Muscle layer of colon (tissue), 2 donors: ENCODE data around the gene ENTPD7.

Experiments
- H3K27ac ChIP-seq: one replicate; pipeline ENCODE4 v1.7.0; 2013; ENCODE audit warnings: low read depth, mild to moderate bottlenecking, low read length, moderate library complexity
- H3K27me3 ChIP-seq, 2 donors: one replicate each; pipeline ENCODE4 v1.7.0; 2013; ENCODE audit warnings: low read length in 2 of 2, mild to moderate bottlenecking in 2 of 2; ENCODE audit not compliant: insufficient read depth in 2 of 2, control insufficient read depth in 1 of 2
- H3K36me3 ChIP-seq: one replicate; pipeline ENCODE4 v1.7.0; 2013; ENCODE audit warnings: mild to moderate bottlenecking, low read length; ENCODE audit not compliant: insufficient read depth
- H3K4me1 ChIP-seq: one replicate; pipeline ENCODE4 v1.7.0; 2013; ENCODE audit warnings: mild to moderate bottlenecking, low read length; ENCODE audit not compliant: insufficient read depth
- H3K4me3 ChIP-seq, 2 donors: one replicate each; pipeline ENCODE4 v1.7.0; 2013; ENCODE audit warnings: low read length in 2 of 2, low read depth in 1 of 2, mild to moderate bottlenecking in 1 of 2, moderate library complexity in 1 of 2
- H3K9ac ChIP-seq: one replicate; pipeline ENCODE4 v1.7.0; 2013; ENCODE audit warnings: low read length
- H3K9me3 ChIP-seq: one replicate; pipeline ENCODE4 v1.7.0; 2013; ENCODE audit warnings: mild to moderate bottlenecking, low read length
- donor health status: abdominal sarcoma.
- donor health status: Adenocarcinoma of cecum.

Gene ENTPD7

GRCh38 chr10:99672884-99673283 is 13.6 kb downstream of the ENTPD7 start:
- no peak overlapping the region for H3K9ac ChIP-seq
- no peaks in the 10 kb centered on the region for H3K4me1 ChIP-seq
- no peaks in the 10 kb centered on the region for H3K36me3 ChIP-seq
- H3K27ac ChIP-seq, result no peak overlapping the region
- no peaks in the 10 kb centered on the region for H3K9me3 ChIP-seq
- H3K4me3 ChIP-seq, result no peak overlapping the region
- H3K27me3 ChIP-seq, result no peaks in the 10 kb centered on the region

- Histone ChIP-seq H3K9me3 (no peaks in the 10 kb centered on the region), H3K9ac (no peak overlapping the region), H3K36me3 (no peaks in the 10 kb centered on the region), H3K27me3 (no peaks in the 10 kb centered on the region), H3K4me3 (no peak overlapping the region), H3K4me1 (no peaks in the 10 kb centered on the region), H3K27ac (no peak overlapping the region)
Measured at GRCh38 chr10:99673492-99673891, 14.2 kb downstream of the ENTPD7 start.

- Histone ChIP-seq H3K27ac (no peak overlapping the region), H3K27me3 (no peaks in the 10 kb centered on the region), H3K36me3 (no peaks in the 10 kb centered on the region), H3K4me1 (no peaks in the 10 kb centered on the region), H3K4me3 (no peak overlapping the region), H3K9ac (no peak overlapping the region), H3K9me3 (no peaks in the 10 kb centered on the region)
Measured at GRCh38 chr10:99674762-99675161, 15.5 kb downstream of the ENTPD7 start.

GRCh38 chr10:99676426-99676825 is 17.1 kb downstream of the ENTPD7 start:
- Histone ChIP-seq H3K4me1 (no peaks in the 10 kb centered on the region), H3K27ac (no peak overlapping the region), H3K9me3 (no peaks in the 10 kb centered on the region), H3K9ac (no peak overlapping the region), H3K36me3 (peaks cover 6% of the 10 kb centered on the region), H3K4me3 (no peak overlapping the region), H3K27me3 (no peaks in the 10 kb centered on the region)

GRCh38 chr10:99676895-99677294 is 17.6 kb downstream of the ENTPD7 start:
- peaks cover 6% of the 10 kb centered on the region for H3K36me3 ChIP-seq
- H3K9ac ChIP-seq, result no peak overlapping the region
- no peak overlapping the region for H3K27ac ChIP-seq
- no peaks in the 10 kb centered on the region for H3K9me3 ChIP-seq
- no peak overlapping the region for H3K4me3 ChIP-seq
- no peaks in the 10 kb centered on the region for H3K4me1 ChIP-seq
- H3K27me3 ChIP-seq, result no peaks in the 10 kb centered on the region

- H3K36me3 ChIP-seq, result peaks cover 6% of the 10 kb centered on the region
- no peak overlapping the region for H3K27ac ChIP-seq
- H3K4me1 ChIP-seq, result no peaks in the 10 kb centered on the region
- no peak overlapping the region for H3K9ac ChIP-seq
- H3K9me3 ChIP-seq, result no peaks in the 10 kb centered on the region
- H3K4me3 ChIP-seq, result no peak overlapping the region
- H3K27me3 ChIP-seq, result no peaks in the 10 kb centered on the region
Measured at GRCh38 chr10:99678921-99679320, 19.6 kb downstream of the ENTPD7 start.

- Histone ChIP-seq H3K4me1 (no peaks in the 10 kb centered on the region), H3K9me3 (no peaks in the 10 kb centered on the region), H3K27ac (no peak overlapping the region), H3K27me3 (no peaks in the 10 kb centered on the region), H3K4me3 (no peak overlapping the region), H3K36me3 (peaks cover 6% of the 10 kb centered on the region), H3K9ac (no peak overlapping the region)
Measured at GRCh38 chr10:99681553-99681952, 22.2 kb downstream of the ENTPD7 start.

GRCh38 chr10:99682032-99682431 is 22.7 kb downstream of the ENTPD7 start:
- no peaks in the 10 kb centered on the region for H3K4me1 ChIP-seq
- H3K9ac ChIP-seq, result no peak overlapping the region
- no peaks in the 10 kb centered on the region for H3K27me3 ChIP-seq
- no peaks in the 10 kb centered on the region for H3K9me3 ChIP-seq
- peaks cover 6% of the 10 kb centered on the region for H3K36me3 ChIP-seq
- no peak overlapping the region for H3K4me3 ChIP-seq
- no peak overlapping the region for H3K27ac ChIP-seq

GRCh38 chr10:99682752-99683151 is 23.4 kb downstream of the ENTPD7 start:
- H3K4me1 ChIP-seq, result no peaks in the 10 kb centered on the region
- H3K9ac ChIP-seq, result no peak overlapping the region
- no peaks in the 10 kb centered on the region for H3K27me3 ChIP-seq
- H3K9me3 ChIP-seq, result no peaks in the 10 kb centered on the region
- no peak overlapping the region for H3K27ac ChIP-seq
- no peak overlapping the region for H3K4me3 ChIP-seq
- H3K36me3 ChIP-seq, result peaks cover 6% of the 10 kb centered on the region

- Histone ChIP-seq H3K36me3 (peaks cover 4% of the 10 kb centered on the region), H3K9ac (no peak overlapping the region), H3K27ac (no peak overlapping the region), H3K9me3 (no peaks in the 10 kb centered on the region), H3K27me3 (no peaks in the 10 kb centered on the region), H3K4me1 (no peaks in the 10 kb centered on the region), H3K4me3 (no peak overlapping the region)
Measured at GRCh38 chr10:99685597-99685967, 26.3 kb downstream of the ENTPD7 start.

- Histone ChIP-seq H3K9ac (no peak overlapping the region), H3K36me3 (no peaks in the 10 kb centered on the region)
Measured at GRCh38 chr10:99689461-99689860, 30.2 kb downstream of the ENTPD7 start.

GRCh38 chr10:99693933-99694583 is 34.7 kb downstream of the ENTPD7 start:
- Histone ChIP-seq H3K9me3 (no peaks in the 10 kb centered on the region), H3K4me1 (no peaks in the 10 kb centered on the region), H3K9ac (no peak overlapping the region), H3K36me3 (peaks cover 6% of the 10 kb centered on the region), H3K27me3 (no peaks in the 10 kb centered on the region), H3K4me3 (no peak overlapping the region), H3K27ac (no peak overlapping the region)

More at GRCh38 chr10:99689461-99689860, 30.2 kb downstream of the ENTPD7 start:
- Histone ChIP-seq H3K27ac (no peak overlapping the region), H3K4me1 (no peaks in the 10 kb centered on the region), H3K27me3 (no peaks in the 10 kb centered on the region), H3K9me3 (no peaks in the 10 kb centered on the region), H3K4me3 (no peak overlapping the region)
